Aorta (tissue), 5 donors: ENCODE measurements around the gene QPCT. TPM values are rescaled to one million over a fixed set of nuclear protein-coding genes. Genes with fewer than 3 reads are reported as not detected.

ENCODE experiments used
- ATAC-seq: fragments of 200-7000 bp; cut with Tn5 transposase; one replicate; pipeline ENCODE4 v1.9.1; 2022; ENCODE audit warnings: moderate library complexity; ENCODE audit not compliant: low FRiP score
- DNase-seq, 2 donors: peaks; one replicate each; pipeline ENCODE4 v3.0.0-alpha.2; 2020
- H3K27ac ChIP-seq, 2 donors: one replicate each; pipeline ENCODE4 v1.5.1; 2013; ENCODE audit warnings: low read length in 2 of 2, mild to moderate bottlenecking in 2 of 2, moderate library complexity in 2 of 2, control low read depth in 1 of 2, inconsistent platforms in 1 of 2, low read depth in 1 of 2
- H3K27me3 ChIP-seq, 2 donors: one replicate each; pipeline ENCODE4 v1.6.1; 2013; ENCODE audit warnings: control low read depth in 1 of 2, low read length in 1 of 2, mild to moderate bottlenecking in 1 of 2, moderate library complexity in 1 of 2; ENCODE audit not compliant: insufficient read depth in 2 of 2, control insufficient read depth in 1 of 2
- H3K36me3 ChIP-seq, 2 donors: one replicate each; pipeline ENCODE4 v1.6.1; 2013; ENCODE audit warnings: control low read depth in 1 of 2, low read length in 1 of 2, mild to moderate bottlenecking in 1 of 2; ENCODE audit not compliant: insufficient read depth in 2 of 2, control insufficient read depth in 1 of 2
- H3K4me1 ChIP-seq, 2 donors: one replicate each; pipeline ENCODE4 v1.6.1; 2013; ENCODE audit warnings: low read length in 2 of 2, control low read depth in 1 of 2, mild to moderate bottlenecking in 1 of 2, moderate library complexity in 1 of 2; ENCODE audit not compliant: insufficient read depth in 2 of 2, control insufficient read depth in 1 of 2
- H3K4me3 ChIP-seq, 2 donors: one replicate each; pipeline ENCODE4 v1.5.1; 2013; ENCODE audit warnings: low read length in 2 of 2, control low read depth in 1 of 2, mild to moderate bottlenecking in 1 of 2
- H3K9me3 ChIP-seq: one replicate; pipeline ENCODE4 v1.6.1; 2013; ENCODE audit warnings: mild to moderate bottlenecking, low read length; ENCODE audit not compliant: control insufficient read depth
- WGBS, 2 donors: extraction: QIAGEN DNeasy Blood & Tissue Kit; methylation state at CpG; one replicate each; pipeline ENCODE4 v1.1.7; 2013; 5-methylcytosine and 5-hydroxymethylcytosine counted together
- intact Hi-C, 2 donors: fragments of 100-400 bp; cut with DNase I; formaldehyde crosslinking; loops; one replicate each; pipeline versions ENCODE4 v1.14.2 to v1.15.0; 2022
- polyA plus RNA-seq, 2 donors: library from polyadenylated mRNA; stranded (reverse); fragments of 200-250 nt; gene quantifications; one replicate each; pipeline ENCODE4 v1.2.3, GENCODE V29; 2013
- total RNA-seq, 2 donors: library from RNA; stranded (reverse); fragmentation: NEBNext Ultra II Directional; extraction: Animal tissue kit (Norgen Biotek cat#: 25700); gene quantifications; one replicate each; pipeline ENCODE4 v1.2.1, GENCODE V29; 2021
- donor health status: healthy with polysubstance abuse.
- donor health status: Bipolar disorder and iron deficiency.
- donor health status: DM: no; HTN: no; CAD: no.
- donor health status: DM: no; HTN: no; CAD: no.
- donor health status: DM: yes; HTN: yes; CAD: no.

QPCT gene
- total and polyA plus RNA-seq, 4 donors = 1.9 to 5.5 (median 3.9) TPM

GRCh38 chr2:37322368-37322767, 22.1 kb upstream of the QPCT start:
- intact Hi-C loops = loop anchor here in 1 of 2 donors (5.0 kb wide), 1 partner anchor 90 kb away; the partner anchor contains the start of genes CEBPZ and NDUFAF7
- Histone ChIP-seq H3K27ac (no peak overlapping the region), H3K9me3 (no peaks in the 10 kb centered on the region), H3K4me1 (peaks cover 0 to 2% of the 10 kb centered on the region in 2 donors), H3K27me3 (no peaks in the 10 kb centered on the region), H3K36me3 (no peaks in the 10 kb centered on the region), H3K4me3 (peak overlapping the region in 1 of 2 donors; percentile 26)
- DNase-seq (no peak), ATAC-seq (no peak)

GRCh38 chr2:37323176-37323780, 21.2 kb upstream of the QPCT start:
- no peaks in the 10 kb centered on the region for H3K4me1 ChIP-seq
- peak overlapping the region in 1 of 2 donors; percentile 74 for H3K27ac ChIP-seq
- no peaks in the 10 kb centered on the region for H3K36me3 ChIP-seq
- peak overlapping the region; percentile 89 to 100 for H3K4me3 ChIP-seq
- 1 to 2% methylated on average over 13 of the region's 13 CpGs for WGBS, 2 donors
- no peaks in the 10 kb centered on the region for H3K9me3 ChIP-seq
- intact Hi-C loops = loop anchor here in 1 of 2 donors (5.0 kb wide), 1 partner anchor 91 kb away; the partner anchor contains the start of genes CEBPZ and NDUFAF7
- ATAC-seq = no peak
- no peak for DNase-seq
- no peaks in the 10 kb centered on the region for H3K27me3 ChIP-seq

- Histone ChIP-seq H3K27me3 (no peaks in the 10 kb centered on the region), H3K9me3 (no peaks in the 10 kb centered on the region), H3K27ac (peak overlapping the region; percentile 65 to 90), H3K4me3 (peak overlapping the region; percentile 89 to 100), H3K4me1 (no peaks in the 10 kb centered on the region), H3K36me3 (no peaks in the 10 kb centered on the region)
- peak; percentile 65 to 78 for DNase-seq
- intact Hi-C loops = loop anchor here in 1 of 2 donors (5.0 kb wide), 1 partner anchor 92 kb away; the partner anchor contains the start of genes CEBPZ and NDUFAF7
- peak; percentile 37 for ATAC-seq
- WGBS, 2 donors = 0% methylated on average over 39 to 61 of the region's 61 CpGs
Observed at GRCh38 chr2:37323781-37324535, 20.5 kb upstream of the QPCT start.

GRCh38 chr2:37324536-37324785, 20.0 kb upstream of the QPCT start:
- H3K9me3 ChIP-seq = no peaks in the 10 kb centered on the region
- ATAC-seq = no peak
- H3K4me3 ChIP-seq = peak overlapping the region; percentile 89 to 100
- no peaks in the 10 kb centered on the region for H3K4me1 ChIP-seq
- no peaks in the 10 kb centered on the region for H3K36me3 ChIP-seq
- WGBS, 2 donors = 0% methylated on average over 16 to 33 of the region's 33 CpGs
- no peaks in the 10 kb centered on the region for H3K27me3 ChIP-seq
- peak overlapping the region; percentile 65 to 90 for H3K27ac ChIP-seq
- peak; percentile 89 to 94 for DNase-seq
- intact Hi-C loops = loop anchor here in 1 of 2 donors (5.0 kb wide), 1 partner anchor 92 kb away; the partner anchor contains the start of genes CEBPZ and NDUFAF7

GRCh38 chr2:37324786-37325624, 19.4 kb upstream of the QPCT start, which contains the start of gene PRKD3:
Gene PRKD3 (minus strand): TSS chr2:37324833. CDS start chr2:37316524, 8,309 bp downstream.
- ATAC-seq (peak; percentile 92), DNase-seq (peak in 1 of 2 donors; percentile 67)
- Histone ChIP-seq H3K4me3 (peak within 1 kb of the TSS; percentile 89 to 100), H3K36me3 (no peaks in the 10 kb centered on the region), H3K27me3 (no peaks in the 10 kb centered on the region), H3K4me1 (no peaks in the 10 kb centered on the region), H3K9me3 (no peaks in the 10 kb centered on the region), H3K27ac (peak within 1 kb of the TSS; percentile 71 to 90)
- intact Hi-C loops = loop anchor here in 1 of 2 donors (5.0 kb wide), 1 partner anchor 93 kb away; the partner anchor contains the start of genes CEBPZ and NDUFAF7
- WGBS, 2 donors = 1% methylated on average over 63 to 79 of the region's 79 CpGs

- H3K36me3 ChIP-seq = no peaks in the 10 kb centered on the region
- DNase-seq = peak; percentile 49 to 67
- no peaks in the 10 kb centered on the region for H3K4me1 ChIP-seq
- no peak for ATAC-seq
- 53 to 57% methylated on average over 12 of the region's 12 CpGs for WGBS, 2 donors
- no peaks in the 10 kb centered on the region for H3K27me3 ChIP-seq
- peak overlapping the region; percentile 58 to 71 for H3K27ac ChIP-seq
- no peak overlapping the region for H3K4me3 ChIP-seq
- no peaks in the 10 kb centered on the region for H3K9me3 ChIP-seq
- intact Hi-C loops = no loop called here
Observed at GRCh38 chr2:37325625-37326071, 18.8 kb upstream of the QPCT start.

GRCh38 chr2:37326285-37326684, 18.1 kb upstream of the QPCT start:
- intact Hi-C loops = no loop called here
- Histone ChIP-seq H3K4me1 (no peaks in the 10 kb centered on the region), H3K27ac (no peak overlapping the region), H3K36me3 (no peaks in the 10 kb centered on the region), H3K27me3 (no peaks in the 10 kb centered on the region), H3K9me3 (no peaks in the 10 kb centered on the region), H3K4me3 (peak overlapping the region; percentile 15 to 22)
- peak; percentile 71 for ATAC-seq
- peak in 1 of 2 donors; percentile 50 for DNase-seq
- WGBS, 2 donors = 0 to 2% methylated on average over 2 of the region's 2 CpGs

- H3K9me3 ChIP-seq = no peaks in the 10 kb centered on the region
- 49% methylated on average over 8 of the region's 8 CpGs for WGBS, 2 donors
- no peaks in the 10 kb centered on the region for H3K27me3 ChIP-seq
- no peaks in the 10 kb centered on the region for H3K36me3 ChIP-seq
- DNase-seq (no peak), ATAC-seq (no peak)
- H3K27ac ChIP-seq = no peak overlapping the region
- no peaks in the 10 kb centered on the region for H3K4me1 ChIP-seq
- intact Hi-C loops = no loop called here
- H3K4me3 ChIP-seq = peak overlapping the region; percentile 15 to 22
Observed at GRCh38 chr2:37326866-37327634, 17.4 kb upstream of the QPCT start.
